Measurements from ENCODE around the gene WBP1L.

WBP1L gene

DNA sequence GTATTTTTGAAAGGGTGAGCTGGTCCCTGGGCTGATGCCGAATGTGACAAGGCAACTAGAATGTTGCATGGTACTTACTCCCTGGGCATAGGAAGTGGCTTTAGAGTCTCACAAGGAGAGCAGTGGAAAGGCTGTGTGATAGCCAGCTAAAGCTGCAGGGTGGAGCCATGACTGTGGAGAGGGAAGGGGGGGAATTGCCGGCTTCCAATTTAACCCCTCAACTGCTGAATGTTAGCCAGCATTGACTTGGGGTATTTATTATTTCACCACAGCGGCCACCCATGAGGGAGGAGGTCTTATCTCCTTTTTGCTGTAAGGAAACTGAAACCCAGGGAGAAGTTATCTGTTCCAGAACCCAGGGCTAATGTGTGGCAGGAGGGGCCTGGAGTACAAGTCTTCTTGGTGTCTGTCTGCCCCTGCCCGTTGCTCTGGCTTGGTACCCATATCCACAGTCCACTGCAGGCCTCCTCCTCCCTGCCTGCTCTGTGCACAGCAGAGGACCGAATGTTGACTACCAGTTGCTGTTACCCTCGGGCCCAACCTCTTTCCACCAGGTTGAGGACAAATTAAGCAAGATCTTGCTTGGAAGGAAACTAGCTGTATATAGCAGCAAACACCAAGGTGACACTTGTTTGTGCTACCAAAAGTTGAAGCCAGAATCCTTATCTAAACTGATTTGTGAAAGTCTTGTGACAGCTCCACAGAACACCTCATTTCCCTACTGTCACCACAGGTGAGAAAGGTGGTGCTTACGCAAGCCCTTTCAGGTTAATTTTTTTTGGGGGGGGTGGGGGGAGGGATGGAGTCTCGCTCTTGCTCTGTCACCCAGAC lies 37.6 kb downstream of the WBP1L start:
- no peak for DNase-seq (ENCODE audit: low spot score)
- TF ChIP-seq, protein P1, sequence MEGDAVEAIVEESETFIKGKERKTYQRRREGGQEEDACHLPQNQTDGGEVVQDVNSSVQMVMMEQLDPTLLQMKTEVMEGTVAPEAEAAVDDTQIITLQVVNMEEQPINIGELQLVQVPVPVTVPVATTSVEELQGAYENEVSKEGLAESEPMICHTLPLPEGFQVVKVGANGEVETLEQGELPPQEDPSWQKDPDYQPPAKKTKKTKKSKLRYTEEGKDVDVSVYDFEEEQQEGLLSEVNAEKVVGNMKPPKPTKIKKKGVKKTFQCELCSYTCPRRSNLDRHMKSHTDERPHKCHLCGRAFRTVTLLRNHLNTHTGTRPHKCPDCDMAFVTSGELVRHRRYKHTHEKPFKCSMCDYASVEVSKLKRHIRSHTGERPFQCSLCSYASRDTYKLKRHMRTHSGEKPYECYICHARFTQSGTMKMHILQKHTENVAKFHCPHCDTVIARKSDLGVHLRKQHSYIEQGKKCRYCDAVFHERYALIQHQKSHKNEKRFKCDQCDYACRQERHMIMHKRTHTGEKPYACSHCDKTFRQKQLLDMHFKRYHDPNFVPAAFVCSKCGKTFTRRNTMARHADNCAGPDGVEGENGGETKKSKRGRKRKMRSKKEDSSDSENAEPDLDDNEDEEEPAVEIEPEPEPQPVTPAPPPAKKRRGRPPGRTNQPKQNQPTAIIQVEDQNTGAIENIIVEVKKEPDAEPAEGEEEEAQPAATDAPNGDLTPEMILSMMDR (IDR thresholded peaks at IDR 0.05; ENCODE audit: extremely low read depth, missing control alignments): no peak

DNA sequence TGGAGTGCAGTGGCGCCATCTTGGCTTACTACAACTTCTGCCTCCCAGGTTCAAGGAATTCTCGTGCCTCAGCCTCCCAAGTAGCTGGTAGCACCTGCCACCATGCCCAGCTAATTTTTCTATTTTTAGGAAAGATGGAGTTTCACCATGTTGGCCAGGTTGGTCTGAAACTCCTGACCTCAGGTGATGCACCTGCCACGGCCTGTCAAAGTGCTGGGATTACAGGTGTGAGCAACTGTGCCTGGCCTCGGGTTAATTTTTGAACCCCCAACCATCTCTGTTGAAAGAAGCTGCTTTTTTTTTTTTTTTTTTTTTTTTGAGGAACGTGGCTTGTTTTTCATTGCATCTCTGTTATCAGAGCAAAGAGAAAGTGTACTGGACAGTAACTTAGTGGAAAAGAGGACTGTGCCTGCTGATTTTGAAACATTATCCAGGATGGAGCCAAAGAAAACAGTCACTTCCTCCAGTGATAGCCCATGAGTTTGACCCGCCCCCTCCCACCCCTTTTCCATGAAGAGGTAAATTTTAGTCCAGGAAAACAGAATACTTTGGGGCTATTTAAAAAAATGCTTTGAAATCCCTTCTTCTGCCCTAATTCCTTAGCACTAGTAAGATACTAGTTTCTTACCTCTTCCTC lies 38.3 kb downstream of the WBP1L start:
- no peak for DNase-seq (ENCODE audit: low spot score)

DNA sequence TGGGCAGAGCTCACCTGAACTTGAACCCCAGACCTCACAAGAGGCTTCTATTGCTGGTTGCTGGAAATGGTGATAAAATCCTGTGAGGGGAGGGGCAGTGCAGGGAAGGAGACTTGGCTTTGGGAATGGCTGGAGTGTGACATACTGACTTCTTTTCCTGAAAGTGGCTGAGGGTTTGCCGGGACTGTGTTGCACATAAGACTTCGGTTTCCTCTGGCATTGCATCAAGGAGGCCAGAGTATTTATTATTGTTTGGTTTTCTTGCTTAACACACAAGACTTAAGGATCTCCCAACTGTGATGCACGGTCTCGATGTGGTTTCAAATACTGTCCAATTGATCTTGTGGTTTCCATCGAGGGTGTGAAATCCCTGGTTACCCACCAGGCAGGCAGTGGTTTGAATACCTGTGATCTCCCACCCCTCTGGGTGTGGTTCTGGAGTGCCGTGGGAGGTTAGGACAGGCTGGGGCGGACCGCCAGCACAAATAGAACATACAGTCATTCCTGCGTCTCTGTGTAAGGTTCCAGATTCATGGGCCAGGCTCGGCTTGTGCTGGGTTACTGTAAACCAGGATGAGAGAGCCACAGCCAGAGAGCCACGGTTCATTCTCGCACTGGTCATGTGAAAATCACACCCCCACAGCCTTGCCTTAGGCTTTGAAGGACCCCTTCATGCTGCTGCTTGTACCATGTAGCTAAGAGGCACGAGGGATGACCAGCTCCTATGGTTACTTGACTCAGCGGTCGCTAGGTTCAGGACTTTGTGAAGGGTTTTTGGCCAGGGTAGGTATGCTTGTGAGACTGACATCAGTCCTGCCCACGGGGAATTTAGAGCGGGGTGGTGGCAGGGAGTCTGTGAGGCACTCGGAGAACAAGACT lies 39.2 kb downstream of the WBP1L start:
- TF ChIP-seq, protein P1 (IDR thresholded peaks at IDR 0.05; ENCODE audit: extremely low read depth, missing control alignments): no peak
- DNase-seq (ENCODE audit: low spot score): no peak

More for the DNA sequence above, 38.3 kb downstream of the WBP1L start:
- TF ChIP-seq, protein P1 (IDR thresholded peaks at IDR 0.05; ENCODE audit: extremely low read depth, missing control alignments): no peak

DNA sequence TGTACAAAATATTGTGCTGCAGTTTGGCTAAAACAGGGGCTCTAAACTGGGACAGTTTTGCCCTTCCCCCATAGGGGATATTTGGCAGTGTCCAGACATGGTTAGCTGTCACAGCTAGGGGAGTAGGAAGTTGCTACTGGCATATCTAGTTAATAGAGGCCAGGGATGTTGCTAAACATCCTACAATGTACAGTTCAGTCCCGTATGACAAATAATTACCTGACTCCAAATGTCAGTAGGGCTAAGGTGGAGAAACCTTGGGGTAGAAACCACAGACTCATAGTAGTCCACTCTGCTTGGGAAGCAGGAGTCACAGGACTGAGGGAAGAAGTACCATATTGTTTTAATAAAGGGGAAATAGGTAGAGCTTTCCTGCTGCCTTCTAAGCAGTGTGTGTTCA lies 39.8 kb downstream of the WBP1L start:
- TF ChIP-seq, protein P1 (IDR thresholded peaks at IDR 0.05; ENCODE audit: extremely low read depth, missing control alignments): no peak
- DNase-seq (ENCODE audit: low spot score): no peak

DNA sequence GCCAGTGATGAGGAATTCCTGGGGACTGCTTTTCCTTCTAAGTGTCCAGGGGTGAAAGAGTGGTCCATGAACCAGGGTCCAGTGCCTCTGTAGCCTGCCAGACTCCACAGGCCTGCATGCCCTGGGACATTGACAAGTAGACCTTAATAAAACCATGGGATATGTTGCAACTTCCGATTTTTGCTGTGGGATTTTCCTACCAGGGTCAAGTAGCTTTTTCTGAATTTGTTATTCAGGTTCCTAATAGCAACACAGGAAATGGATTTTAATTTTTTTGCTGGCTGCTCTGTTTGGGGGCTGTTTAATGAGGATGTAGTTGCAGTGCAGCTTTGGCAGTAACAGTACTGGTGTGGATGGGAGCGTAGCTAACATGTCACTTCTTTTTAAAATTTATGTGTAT lies 42.1 kb downstream of the WBP1L start:
- no peak for DNase-seq (ENCODE audit: low spot score)
- TF ChIP-seq, protein P1 (IDR thresholded peaks at IDR 0.05; ENCODE audit: extremely low read depth, missing control alignments): no peak

DNA sequence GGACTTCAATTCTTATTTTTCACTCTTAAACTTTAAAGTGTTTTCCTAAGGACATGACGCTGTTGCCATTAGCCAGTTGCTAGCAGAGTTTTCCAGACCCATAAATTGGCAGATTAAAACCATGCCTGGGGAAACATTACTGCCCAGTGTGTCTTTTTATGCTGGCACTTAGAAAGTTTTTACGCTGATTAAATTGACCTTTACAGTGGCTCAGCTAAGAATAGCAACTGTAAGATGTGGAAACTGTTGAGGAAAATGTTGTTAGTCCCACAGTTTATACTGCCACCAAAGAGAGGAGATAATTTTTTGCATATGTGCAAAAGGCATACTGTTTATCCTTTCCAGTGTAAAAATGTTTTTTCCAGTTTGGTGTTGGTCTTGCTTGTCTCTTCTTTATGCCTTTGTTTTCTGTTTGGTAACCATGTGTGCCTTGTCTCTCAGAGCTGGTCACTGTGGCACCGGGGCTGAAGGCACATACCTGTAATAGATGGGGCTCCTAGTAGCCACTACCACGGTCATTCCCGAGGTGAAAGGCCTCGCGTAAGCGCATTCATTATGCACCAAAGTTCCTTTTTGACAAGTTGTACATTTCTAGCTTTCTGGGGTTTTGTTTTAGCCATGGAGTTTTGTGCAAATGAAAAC lies 48.1 kb downstream of the WBP1L start:
- DNase-seq (ENCODE audit: low spot score): no peak

More for the DNA sequence above, 48.1 kb downstream of the WBP1L start:
- TF ChIP-seq, protein P1 (IDR thresholded peaks at IDR 0.05; ENCODE audit: extremely low read depth, missing control alignments): no peak

Measured in GM20000 (cell line).